HG03196 (cell line): ENCODE data around the gene C8G.

Experiments used
- ATAC-seq: cut with Tn5 transposase; IDR thresholded peaks from one replicate; pipeline ENCODE4 v1.9.1; 2021; ENCODE audit not compliant: unreplicated experiment

C8G gene

DNA sequence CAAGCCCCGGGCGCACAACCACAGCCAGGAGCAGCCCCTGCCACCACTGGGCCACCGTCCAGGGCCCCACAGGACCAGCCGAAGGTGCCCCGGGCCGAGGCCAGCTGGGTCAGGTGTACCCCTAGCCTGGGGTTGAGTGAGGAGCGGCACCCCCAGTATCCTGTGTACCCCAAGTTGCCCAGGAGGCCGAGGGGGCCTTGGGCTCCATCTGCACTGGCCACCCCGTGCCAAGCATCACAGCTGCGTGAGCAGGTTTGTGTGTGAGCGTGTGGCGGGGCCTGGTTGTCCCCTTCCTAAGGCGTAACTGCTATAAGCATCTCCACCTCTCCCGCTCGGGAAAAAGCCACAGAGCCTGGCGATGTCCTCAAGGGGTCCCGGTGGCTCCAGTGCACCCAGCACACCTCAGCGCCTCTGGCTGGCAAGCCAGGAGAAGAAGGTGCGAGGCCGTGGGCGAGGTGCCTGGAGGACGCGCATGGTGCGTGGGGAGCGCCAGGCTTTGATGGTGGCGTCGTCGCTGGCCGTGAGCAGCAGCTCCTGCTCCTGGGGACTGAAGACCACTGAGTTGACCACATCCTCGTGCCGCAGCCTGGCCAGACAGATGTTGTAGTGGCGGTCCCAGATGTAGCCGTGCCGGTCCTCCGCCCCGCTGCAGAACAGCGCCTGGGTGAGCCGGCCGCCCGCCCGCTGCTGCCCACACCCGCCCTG, 4.4 kb upstream of the C8G start:
- no peak for ATAC-seq

- no peak for ATAC-seq
These were observed 3.6 kb upstream of the C8G start for GRCh38 chr9:136941231-136942111.

- ATAC-seq, result no peak
These were observed 2.7 kb upstream of the C8G start for GRCh38 chr9:136942112-136942880.

GRCh38 chr9:136942881-136943230, 2.2 kb upstream of the C8G start:
- no peak for ATAC-seq

- peak; percentile 8 for ATAC-seq
These were observed 1.5 kb upstream of the C8G start for GRCh38 chr9:136943291-136944211.

- ATAC-seq, result peak; percentile 27
These were observed 878 bp upstream of the C8G start for GRCh38 chr9:136944212-136944518.

DNA sequence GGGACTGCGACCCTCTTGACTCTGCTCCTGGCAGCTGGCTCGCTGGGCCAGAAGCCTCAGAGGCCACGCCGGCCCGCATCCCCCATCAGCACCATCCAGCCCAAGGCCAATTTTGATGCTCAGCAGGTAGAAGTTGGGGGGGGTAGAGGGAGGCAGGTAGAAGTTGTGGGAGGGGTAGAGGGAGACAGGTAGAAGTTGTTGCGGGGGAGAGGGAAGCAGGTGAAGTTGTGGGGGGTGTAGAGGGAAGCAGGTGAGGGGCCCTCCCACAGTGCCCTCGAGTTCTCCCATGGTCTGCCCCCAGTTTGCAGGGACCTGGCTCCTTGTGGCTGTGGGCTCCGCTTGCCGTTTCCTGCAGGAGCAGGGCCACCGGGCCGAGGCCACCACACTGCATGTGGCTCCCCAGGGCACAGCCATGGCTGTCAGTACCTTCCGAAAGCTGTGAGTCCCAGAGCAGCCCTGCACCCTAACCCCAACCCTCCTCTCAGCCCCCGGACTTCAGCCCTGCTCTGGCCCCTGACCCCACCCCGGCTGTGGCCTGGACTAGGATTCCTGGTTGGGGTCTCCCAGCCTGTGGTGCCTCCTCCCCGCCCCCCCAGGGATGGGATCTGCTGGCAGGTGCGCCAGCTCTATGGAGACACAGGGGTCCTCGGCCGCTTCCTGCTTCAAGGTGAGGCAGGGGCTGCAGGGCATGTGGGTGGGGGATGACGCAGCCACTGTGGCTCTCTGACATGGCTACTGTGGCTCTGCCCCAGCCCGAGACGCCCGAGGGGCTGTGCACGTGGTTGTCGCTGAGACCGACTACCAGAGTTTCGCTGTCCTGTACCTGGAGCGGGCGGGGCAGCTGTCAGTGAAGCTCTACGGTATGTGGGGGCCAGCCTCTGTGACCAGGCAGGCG, 537 bp downstream of the C8G start:
- no peak for ATAC-seq

DNA sequence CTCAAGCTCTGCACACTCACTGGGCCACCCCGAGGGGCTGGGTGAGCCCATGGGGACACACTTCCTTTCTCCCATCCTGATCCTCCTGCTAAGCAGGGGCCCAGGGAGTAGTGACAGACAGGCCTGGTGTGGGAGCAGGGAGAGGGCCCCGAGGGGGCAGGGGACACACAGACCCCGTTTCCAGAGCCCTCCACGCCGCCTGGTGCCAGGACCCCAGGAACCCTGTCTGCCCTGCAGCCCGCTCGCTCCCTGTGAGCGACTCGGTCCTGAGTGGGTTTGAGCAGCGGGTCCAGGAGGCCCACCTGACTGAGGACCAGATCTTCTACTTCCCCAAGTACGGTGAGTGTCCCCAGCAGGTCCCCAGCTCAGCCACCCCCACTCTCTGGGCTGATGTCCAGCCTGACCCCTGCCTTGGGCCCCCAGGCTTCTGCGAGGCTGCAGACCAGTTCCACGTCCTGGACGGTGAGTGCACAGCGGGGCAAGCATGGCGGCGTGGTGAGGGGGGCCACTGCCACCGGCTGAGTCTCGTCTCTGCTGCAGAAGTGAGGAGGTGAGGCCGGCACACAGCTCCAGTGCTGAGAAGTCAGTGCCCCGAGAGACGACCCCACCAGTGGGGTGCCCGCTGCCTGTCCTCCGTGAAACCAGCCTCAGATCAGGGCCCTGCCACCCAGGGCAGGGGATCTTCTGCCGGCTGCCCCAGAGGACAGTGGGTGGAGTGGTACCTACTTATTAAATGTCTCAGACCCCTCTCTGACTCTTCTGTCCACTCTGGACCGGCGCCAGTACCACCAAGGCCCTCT, 1.4 kb downstream of the C8G start:
- ATAC-seq, result no peak

GRCh38 chr9:136947028-136947891, 2.2 kb downstream of the C8G start:
- ATAC-seq, result no peak

- ATAC-seq, result no peak
These were observed 3.0 kb downstream of the C8G start for GRCh38 chr9:136947955-136948510.

DNA sequence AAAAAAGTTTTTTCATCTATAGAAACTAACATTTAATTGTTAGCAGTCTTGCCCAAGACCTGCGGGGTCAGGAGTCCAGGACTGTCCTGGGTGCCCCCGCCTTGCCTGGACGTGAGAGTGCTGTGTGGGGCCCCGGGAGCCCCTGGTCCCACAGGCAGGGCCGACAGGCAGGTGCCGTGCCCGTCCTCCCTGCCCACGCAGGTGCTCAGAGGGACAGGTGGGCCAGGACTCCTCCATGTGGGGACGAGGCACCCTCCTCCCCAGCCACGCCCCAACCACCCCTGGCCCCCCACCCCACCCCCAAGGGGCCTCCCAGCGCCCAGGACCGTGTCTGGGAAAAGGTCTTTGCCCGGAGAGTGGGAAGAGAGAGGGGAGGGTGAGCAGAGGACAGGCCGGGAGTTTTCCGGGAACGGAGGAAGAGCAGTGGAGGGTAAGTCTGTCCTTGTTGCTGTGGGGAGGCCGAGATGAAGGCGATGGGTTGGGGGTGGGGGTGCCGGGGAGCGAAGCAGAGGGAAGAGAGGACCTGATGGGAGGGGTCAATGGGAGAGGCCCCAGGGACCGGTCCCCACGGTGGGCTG, 4.3 kb downstream of the C8G start:
- ATAC-seq, result no peak

DNA sequence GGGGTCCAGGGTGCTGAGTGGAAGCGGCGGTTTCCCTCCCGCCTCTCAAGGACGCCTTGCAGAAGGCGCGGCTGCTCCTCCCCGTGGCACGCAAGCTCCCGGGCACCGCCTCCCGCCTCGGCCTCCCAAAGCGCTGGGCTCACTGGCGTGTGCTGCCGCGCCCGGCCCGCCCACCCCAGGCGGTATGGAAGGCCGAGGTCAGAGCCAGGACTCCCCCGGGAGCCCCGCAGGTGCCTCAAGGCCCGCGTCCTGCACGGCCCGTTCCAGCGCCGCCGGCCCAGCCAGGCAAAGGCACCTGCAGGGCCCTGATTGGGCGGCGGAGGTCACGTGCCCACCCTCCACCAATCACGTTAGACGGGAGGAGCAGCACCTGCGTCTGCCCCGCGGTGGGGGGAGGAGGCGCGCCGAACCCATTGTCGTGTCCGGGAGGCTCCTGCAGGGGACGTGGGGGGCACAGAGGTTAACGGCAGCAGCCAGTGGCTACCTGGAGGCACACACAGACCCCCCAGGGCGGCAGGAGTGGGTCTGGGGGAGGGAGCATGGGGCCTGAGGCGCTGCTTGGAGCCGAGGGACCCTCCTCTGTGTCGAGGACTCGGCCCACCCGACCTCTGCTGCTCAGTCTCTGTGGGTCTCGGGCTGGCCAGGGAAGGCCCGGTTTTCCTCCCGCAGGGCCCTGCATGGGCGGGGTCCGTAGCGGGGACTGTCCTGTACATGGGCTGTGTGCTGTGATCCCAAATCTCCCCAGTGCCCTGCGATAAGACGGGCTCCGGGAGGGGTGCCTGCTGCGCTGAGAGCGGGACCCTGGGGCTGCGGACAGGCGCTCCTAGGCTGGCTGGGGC, 5.0 kb downstream of the C8G start:
- peak; percentile 77 for ATAC-seq

DNA sequence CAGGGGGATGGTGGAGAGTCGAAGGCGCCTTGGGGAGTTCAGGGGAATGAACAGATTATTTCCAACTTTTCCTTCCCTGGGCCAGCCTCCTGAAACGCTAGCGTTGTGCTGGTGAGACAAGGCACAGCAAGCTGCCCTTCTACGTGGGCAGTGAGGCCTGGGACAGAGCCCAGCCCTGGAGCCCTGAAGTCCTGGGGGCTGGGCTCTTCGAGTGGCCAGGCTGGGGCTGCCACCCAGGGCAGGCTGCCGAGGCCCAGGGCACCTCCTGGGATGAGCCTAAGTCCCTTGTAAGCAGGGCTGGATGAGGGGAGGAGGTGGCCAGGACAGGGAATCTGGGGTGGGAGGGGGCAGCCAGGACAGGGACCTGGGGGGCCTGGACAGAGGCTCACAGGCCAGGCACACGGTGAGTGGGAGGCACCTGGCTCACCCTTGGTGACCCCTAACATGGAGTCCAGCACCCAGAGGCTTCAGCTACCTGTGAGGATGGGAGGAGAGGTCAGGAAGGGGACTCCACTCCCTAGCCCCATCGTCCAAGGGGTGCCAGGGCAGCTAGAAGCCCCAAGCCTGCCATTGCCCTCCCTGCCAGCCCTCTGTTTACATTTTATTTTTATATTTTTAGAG, 5.7 kb downstream of the C8G start:
- no peak for ATAC-seq

- no peak for ATAC-seq
These were observed 6.7 kb downstream of the C8G start, which contains the start of gene LCN12 for GRCh38 chr9:136951541-136952320. Gene LCN12 (plus strand): TSS chr9:136952273. CDS start chr9:136952328, 55 bp downstream.

DNA sequence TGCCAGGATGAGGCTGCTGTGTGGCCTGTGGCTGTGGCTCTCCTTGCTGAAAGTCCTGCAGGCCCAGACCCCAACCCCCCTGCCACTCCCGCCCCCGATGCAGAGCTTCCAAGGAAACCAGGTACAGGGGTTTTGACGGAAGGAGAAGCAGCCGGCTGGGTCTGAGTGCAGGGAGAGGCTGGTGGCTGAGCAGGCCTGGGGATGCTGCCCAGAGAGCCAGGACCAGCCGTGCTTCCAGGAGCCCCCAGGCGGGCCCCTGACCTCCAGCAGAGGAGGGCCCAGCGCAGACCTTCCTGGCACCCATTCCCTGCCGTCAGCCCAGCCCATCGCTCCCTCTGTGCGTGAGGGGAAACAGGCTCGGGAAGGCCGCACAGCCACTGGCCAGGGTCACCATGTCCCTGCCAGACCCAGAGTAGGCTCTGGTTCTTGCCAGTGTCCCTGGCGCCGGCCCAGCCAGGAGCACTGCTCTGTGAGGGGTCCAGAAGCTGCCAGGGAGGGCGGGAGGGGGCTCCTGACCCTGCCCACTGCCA, 7.3 kb downstream of the C8G start:
- no peak for ATAC-seq
